HK-2 (cell line): Measurements from ENCODE around the gene BMPER.
A peak's percentile ranks its signal among the peaks of the same experiment; 100 is the strongest.

Source experiments
- DNase-seq: peaks from one replicate; pipeline ENCODE4 v3.0.0-alpha.2; 2018; ENCODE audit not compliant: unreplicated experiment

Gene BMPER

GRCh38 chr7:34062826-34063225 lies 157.5 kb downstream of the BMPER start:
- DNase-seq, result no peak

GRCh38 chr7:34064519-34065158 lies 159.3 kb downstream of the BMPER start:
- DNase-seq, result no peak

GRCh38 chr7:34066411-34066810 lies 161.1 kb downstream of the BMPER start:
- DNase-seq, result no peak

GRCh38 chr7:34067005-34067778 lies 161.9 kb downstream of the BMPER start:
- DNase-seq, result no peak

GRCh38 chr7:34069676-34070075 lies 164.3 kb downstream of the BMPER start:
- DNase-seq, result no peak

GRCh38 chr7:34070511-34071323 lies 165.4 kb downstream of the BMPER start:
- no peak for DNase-seq

GRCh38 chr7:34073676-34074075 lies 168.3 kb downstream of the BMPER start:
- DNase-seq, result no peak

GRCh38 chr7:34074421-34074820 lies 169.1 kb downstream of the BMPER start:
- DNase-seq, result no peak

- DNase-seq, result no peak
Observed at GRCh38 chr7:34075523-34076370, 170.4 kb downstream of the BMPER start.

- DNase-seq, result no peak
Observed at GRCh38 chr7:34077168-34077567, 171.8 kb downstream of the BMPER start.

- no peak for DNase-seq
Observed at GRCh38 chr7:34078864-34079263, 173.5 kb downstream of the BMPER start.

GRCh38 chr7:34080513-34080912 lies 175.2 kb downstream of the BMPER start:
- DNase-seq, result no peak

- DNase-seq, result no peak
Observed at GRCh38 chr7:34081935-34082334, 176.6 kb downstream of the BMPER start.

- no peak for DNase-seq
Observed at GRCh38 chr7:34083440-34083839, 178.1 kb downstream of the BMPER start.

- DNase-seq, result no peak
Observed at GRCh38 chr7:34084651-34085050, 179.3 kb downstream of the BMPER start.

- no peak for DNase-seq
Observed at GRCh38 chr7:34086064-34086463, 180.7 kb downstream of the BMPER start.

- DNase-seq, result no peak
Observed at GRCh38 chr7:34086981-34087380, 181.6 kb downstream of the BMPER start.

GRCh38 chr7:34087892-34088891 lies 182.9 kb downstream of the BMPER start:
- DNase-seq, result peak; percentile 46

GRCh38 chr7:34090816-34091215 lies 185.5 kb downstream of the BMPER start:
- no peak for DNase-seq

- DNase-seq, result peak; percentile 14
Observed at GRCh38 chr7:34091321-34091917, 186.1 kb downstream of the BMPER start.
